Measurements from ENCODE around the gene PRKCE. TPM values are rescaled to one million over a fixed set of nuclear protein-coding genes. Genes with fewer than 3 reads are reported as not detected.
A peak's percentile ranks its signal among the peaks of the same experiment; 100 is the strongest.

The PRKCE gene
- total RNA-seq, 1 experiment from 2014 or later = 1.3 TPM

DNA sequence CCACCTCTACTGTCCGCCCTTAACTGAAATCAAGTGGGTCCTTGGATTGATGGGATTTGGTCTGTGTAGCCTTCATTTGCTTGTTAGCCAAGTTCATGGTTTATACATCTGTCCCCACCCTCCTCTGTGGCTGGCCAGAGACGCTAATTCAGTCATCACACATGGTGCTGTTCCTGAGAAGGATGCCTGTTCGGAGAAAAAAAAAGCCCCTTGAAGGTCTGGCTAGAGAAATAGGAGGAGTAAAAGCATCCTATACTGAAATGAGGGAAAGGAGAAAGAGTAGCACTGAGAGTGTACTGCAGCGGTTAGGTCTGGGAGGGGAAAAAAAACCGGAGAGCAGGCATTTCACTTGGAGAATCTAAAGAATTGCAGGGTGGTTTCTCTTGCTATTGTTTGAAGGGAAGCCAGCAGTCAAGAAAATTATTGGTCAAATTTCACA lies 465.1 kb downstream of the PRKCE start:
- Histone ChIP-seq H3K23ac (ENCODE audit: insufficient read length, low read depth, low read length) (no peak overlapping the region), H3K79me2 (ENCODE audit: insufficient read depth, low read length) (no peaks in the 10 kb centered on the region), H3K18ac (ENCODE audit: insufficient read length, low read depth, low read length) (no peak overlapping the region), H3K4me1 (ENCODE audit: insufficient read depth, low read length) (no peaks in the 10 kb centered on the region), H2BK120ac (ENCODE audit: low read depth, low read length, poor library complexity, severe bottlenecking) (no peak overlapping the region), H4K8ac (replicated peaks; ENCODE audit: insufficient read length, low read depth, low read length) (no peak overlapping the region), H3K14ac (ENCODE audit: insufficient read depth, low read length) (0 out of 2 replicates have a peak overlapping the region, but pooled peaks have one; percentile 71), H2AFZ (ENCODE audit: low read length) (no peak overlapping the region), H3K27ac (ENCODE audit: insufficient read length, low read depth, low read length) (no peak overlapping the region), H3K4ac (ENCODE audit: low read depth, low read length) (no peak overlapping the region), H2BK15ac (ENCODE audit: low read depth, low read length) (no peak overlapping the region), H3K9ac (ENCODE audit: extremely low read depth, insufficient read length, low read length) (no peak overlapping the region), H4K91ac (ENCODE audit: insufficient read length, low read depth, low read length) (no peak overlapping the region), H3K23me2 (ENCODE audit: insufficient read length, low read depth, low read length, poor library complexity, severe bottlenecking) (no peaks in the 10 kb centered on the region), H3K56ac (ENCODE audit: insufficient read length, low read depth, low read length) (no peak overlapping the region), H3K27me3 (ENCODE audit: insufficient read depth, low read length) (0 out of 2 replicates have a peak, but pooled peaks cover 1% of the 10 kb centered on the region), H2BK20ac (ENCODE audit: low read depth, low read length, poor library complexity, severe bottlenecking) (no peak overlapping the region), H2BK5ac (ENCODE audit: insufficient read length, low read length) (no peak overlapping the region), H3K9me3 (ENCODE audit: control insufficient read depth, low read depth, low read length) (no peaks in the 10 kb centered on the region), H4K20me1 (ENCODE audit: control insufficient read depth, insufficient read depth, insufficient read length) (no peaks in the 10 kb centered on the region), H3K4me2 (ENCODE audit: insufficient read depth, insufficient read length, low read length) (no peak overlapping the region), H2AK5ac (ENCODE audit: insufficient read length, low read length) (no peak overlapping the region), H2BK12ac (ENCODE audit: insufficient read length, low read depth, low read length) (no peak overlapping the region), H3T11ph (ENCODE audit: low read length) (no peak overlapping the region), H4K5ac (ENCODE audit: insufficient read length, low read depth, low read length) (no peak overlapping the region), H3K79me1 (ENCODE audit: insufficient read depth, low read depth, low read length, poor library complexity, severe bottlenecking) (no peaks in the 10 kb centered on the region)
- Mint-ChIP-seq H3K9me3 (peaks cover 0 to 2% of the 10 kb centered on the region in 2 experiments; a peak in 1 of 5 replicates), H3K27ac (no peak overlapping the region; a peak in 1 of 7 replicates), H3K4me3 (no peak overlapping the region), H3K36me3 (ENCODE audit: insufficient read depth in 1 of 3, low read depth in 3 of 3) (no peaks in the 10 kb centered on the region), H3K4me1 (peaks cover 2 to 8% of the 10 kb centered on the region in 2 experiments; a peak in 2 of 4 replicates), H3K27me3 (ENCODE audit: low read depth) (peaks cover 1% of the 10 kb centered on the region)
- no peak for DNase-seq
- no CpG with 5 or more reads among the region's 5 CpGs for WGBS (ENCODE audit: extremely low coverage, insufficient read length, low lambda C conversion rate)
- TF ChIP-seq, protein P1, sequence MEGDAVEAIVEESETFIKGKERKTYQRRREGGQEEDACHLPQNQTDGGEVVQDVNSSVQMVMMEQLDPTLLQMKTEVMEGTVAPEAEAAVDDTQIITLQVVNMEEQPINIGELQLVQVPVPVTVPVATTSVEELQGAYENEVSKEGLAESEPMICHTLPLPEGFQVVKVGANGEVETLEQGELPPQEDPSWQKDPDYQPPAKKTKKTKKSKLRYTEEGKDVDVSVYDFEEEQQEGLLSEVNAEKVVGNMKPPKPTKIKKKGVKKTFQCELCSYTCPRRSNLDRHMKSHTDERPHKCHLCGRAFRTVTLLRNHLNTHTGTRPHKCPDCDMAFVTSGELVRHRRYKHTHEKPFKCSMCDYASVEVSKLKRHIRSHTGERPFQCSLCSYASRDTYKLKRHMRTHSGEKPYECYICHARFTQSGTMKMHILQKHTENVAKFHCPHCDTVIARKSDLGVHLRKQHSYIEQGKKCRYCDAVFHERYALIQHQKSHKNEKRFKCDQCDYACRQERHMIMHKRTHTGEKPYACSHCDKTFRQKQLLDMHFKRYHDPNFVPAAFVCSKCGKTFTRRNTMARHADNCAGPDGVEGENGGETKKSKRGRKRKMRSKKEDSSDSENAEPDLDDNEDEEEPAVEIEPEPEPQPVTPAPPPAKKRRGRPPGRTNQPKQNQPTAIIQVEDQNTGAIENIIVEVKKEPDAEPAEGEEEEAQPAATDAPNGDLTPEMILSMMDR (conservative IDR thresholded peaks at IDR 0.05) = no peak
